ENCODE data around the gene LRP1.

LRP1 gene

DNA sequence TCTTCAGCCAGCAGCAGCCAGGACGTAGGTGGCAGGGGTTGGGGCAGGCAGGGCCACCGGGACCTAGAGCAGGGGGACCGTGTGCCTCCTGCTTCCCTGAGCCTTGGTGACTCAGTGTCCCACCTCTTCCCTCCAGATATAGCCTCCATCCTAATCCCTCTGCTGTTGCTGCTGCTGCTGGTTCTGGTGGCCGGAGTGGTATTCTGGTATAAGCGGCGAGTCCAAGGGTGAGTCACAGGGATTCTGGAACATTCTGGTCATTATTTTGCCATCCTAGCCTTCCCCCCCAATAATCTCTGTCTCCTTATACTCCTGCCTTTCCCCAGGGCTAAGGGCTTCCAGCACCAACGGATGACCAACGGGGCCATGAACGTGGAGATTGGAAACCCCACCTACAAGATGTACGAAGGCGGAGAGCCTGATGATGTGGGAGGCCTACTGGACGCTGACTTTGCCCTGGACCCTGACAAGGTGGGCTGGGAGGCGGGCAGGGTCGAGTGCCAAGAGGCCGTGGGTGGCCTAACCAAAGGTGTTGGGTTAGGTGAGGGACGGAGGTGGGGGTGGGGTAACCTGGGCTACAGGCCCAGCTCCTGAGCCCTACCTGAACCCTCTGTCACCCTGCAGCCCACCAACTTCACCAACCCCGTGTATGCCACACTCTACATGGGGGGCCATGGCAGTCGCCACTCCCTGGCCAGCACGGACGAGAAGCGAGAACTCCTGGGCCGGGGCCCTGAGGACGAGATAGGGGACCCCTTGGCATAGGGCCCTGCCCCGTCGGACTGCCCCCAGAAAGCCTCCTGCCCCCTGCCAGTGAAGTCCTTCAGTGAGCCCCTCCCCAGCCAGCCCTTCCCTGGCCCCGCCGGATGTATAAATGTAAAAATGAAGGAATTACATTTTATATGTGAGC, 83.8 kb downstream of the LRP1 start:
- no peak for DNase-seq (ENCODE audit: low read depth)

GRCh38 chr12:57212701-57213057, 84.4 kb downstream of the LRP1 start:
- no peak for DNase-seq (ENCODE audit: low read depth)

- peak; percentile 35 for DNase-seq (ENCODE audit: low read depth)
Measured at GRCh38 chr12:57213058-57213715, 84.9 kb downstream of the LRP1 start.

- no peak for DNase-seq (ENCODE audit: low read depth)
Measured at GRCh38 chr12:57213763-57214397, 85.6 kb downstream of the LRP1 start.

- no peak for DNase-seq (ENCODE audit: low read depth)
Measured at GRCh38 chr12:57214398-57214781, 86.1 kb downstream of the LRP1 start.

GRCh38 chr12:57215065-57215464, 86.8 kb downstream of the LRP1 start:
- no peak for DNase-seq (ENCODE audit: low read depth)

DNA sequence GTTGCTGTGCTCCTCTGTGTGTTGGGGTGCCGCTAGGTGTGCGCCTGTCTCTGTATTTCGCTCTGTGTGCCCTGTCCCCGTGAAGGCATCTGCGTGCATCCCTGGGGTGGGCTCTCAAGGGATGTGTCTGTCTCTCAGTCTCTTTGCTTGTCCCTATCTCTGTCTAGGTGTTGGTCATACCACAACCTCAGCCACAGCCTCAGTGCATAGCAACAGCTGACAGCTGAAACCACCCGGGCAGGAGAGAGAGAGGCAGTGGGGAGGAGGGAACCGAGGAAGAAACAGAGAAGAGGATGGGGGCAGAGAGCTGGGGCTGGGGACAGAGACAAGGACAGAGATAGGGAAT, 87.4 kb downstream of the LRP1 start:
- DNase-seq (ENCODE audit: low read depth): no peak

DNA sequence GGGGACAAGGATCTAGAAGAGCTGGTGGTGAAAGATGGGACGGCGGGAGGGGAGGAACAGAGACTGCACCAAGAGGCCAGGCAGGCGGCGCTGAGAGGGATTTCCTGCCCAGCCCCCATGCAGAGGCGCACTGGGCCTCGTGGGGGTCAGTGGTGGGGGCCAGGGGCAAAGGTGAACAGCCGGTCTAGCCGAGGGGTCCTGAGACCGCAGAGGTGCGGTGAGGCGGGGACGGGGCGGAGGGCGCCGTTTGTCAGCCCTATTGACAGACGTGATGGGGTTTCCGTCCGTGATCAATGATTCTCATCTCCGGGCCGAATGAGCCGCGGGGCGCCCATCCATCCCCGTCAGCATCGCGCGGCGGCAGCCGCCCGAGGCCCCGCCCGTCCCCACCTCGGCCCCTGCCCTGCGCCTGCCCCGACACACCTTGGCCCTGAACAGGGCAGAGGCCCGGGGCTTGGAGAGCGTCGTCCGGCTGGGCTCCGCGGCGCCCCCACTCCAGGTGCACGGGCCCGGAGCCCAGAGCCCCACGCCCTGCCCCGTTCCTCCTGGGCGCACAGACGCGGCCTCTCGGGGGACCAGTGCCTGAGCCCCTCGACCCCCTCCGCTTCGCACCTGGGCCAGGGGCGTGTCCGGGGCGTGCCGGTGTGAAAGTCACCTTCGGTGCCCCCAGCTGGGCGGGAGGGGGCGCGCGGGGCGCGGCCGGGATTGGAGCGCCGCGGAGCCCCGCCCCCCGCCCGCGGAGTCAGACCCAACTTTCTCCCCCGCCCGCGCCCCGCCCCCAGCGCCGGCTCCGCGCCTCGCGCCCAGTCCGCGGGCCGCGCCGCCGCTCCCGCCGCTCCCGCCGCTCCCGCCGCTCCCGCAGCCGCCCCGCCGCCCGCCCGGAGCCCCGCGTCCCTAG, 88.0 kb downstream of the LRP1 start, which contains the start of gene NXPH4:
NXPH4 (plus strand) TSS at position 781 of the 898 bp plus-strand sequence. CDS start 176 bp downstream, outside the sequence.
- no peak for DNase-seq (ENCODE audit: low read depth)

- DNase-seq (ENCODE audit: low read depth): no peak
Measured at GRCh38 chr12:57216921-57217879, 88.9 kb downstream of the LRP1 start.

GRCh38 chr12:57218030-57218853, 90.0 kb downstream of the LRP1 start:
- DNase-seq (ENCODE audit: low read depth): no peak

DNA sequence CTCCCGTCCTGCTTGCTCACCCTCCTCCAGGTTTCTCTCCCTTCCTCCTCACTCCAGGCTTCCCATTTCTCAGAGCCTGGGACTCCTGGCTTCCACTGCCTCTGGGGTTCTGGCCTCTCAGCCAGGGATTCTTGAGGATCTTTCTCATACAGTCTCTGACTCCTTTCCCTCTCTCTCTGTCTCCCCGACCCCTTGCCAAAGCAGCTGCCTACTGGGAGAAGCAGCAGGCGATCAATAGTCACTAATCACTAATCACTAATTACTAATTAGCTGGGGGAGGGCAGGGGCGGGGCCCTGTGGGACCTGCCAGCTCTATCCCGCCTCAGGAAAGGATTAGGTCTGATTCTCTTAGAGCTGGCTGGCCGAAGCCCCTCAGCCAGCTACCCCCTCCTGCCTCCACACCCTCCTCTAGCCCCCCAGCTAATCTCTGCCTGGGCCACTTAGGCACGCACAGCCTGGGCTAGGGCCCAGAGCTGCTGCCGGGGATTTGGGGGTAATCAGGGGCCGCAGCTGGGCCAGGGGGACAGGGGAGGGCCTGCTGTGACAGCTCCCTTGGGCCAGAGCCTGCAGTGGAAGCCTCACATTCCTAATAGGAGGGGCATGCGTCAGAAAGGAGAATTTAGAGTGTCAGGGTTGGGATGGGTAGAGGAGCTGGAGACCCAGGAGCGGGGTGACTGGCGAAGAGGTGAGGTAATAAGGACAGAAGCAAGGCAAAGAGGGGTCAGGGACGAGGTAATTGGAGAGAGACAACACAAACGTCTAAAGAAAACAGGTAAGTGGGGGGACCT, 91.1 kb downstream of the LRP1 start:
- DNase-seq (ENCODE audit: low read depth): no peak

- DNase-seq (ENCODE audit: low read depth): no peak
Measured at GRCh38 chr12:57219993-57220754, 91.9 kb downstream of the LRP1 start.

DNA sequence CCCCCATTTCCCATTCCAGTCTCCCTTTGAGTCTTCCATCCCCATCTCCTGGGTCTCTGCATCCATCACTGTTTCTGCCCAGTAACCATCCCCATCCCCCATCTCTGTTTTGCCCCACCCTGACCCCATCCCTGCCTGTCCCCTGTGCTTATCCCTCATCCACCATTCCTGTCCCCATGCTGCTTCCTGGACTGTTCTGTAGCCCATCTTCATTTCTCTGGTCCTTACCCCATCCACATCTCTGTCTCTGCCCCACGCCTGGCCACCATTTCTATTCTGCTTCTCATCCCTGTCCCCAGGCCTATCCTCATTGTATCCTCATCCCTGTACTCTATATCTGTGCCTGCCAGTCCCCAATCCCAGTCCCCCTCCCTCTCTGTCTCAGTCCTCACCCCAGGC, 92.5 kb downstream of the LRP1 start:
- DNase-seq (ENCODE audit: low read depth): no peak

DNA sequence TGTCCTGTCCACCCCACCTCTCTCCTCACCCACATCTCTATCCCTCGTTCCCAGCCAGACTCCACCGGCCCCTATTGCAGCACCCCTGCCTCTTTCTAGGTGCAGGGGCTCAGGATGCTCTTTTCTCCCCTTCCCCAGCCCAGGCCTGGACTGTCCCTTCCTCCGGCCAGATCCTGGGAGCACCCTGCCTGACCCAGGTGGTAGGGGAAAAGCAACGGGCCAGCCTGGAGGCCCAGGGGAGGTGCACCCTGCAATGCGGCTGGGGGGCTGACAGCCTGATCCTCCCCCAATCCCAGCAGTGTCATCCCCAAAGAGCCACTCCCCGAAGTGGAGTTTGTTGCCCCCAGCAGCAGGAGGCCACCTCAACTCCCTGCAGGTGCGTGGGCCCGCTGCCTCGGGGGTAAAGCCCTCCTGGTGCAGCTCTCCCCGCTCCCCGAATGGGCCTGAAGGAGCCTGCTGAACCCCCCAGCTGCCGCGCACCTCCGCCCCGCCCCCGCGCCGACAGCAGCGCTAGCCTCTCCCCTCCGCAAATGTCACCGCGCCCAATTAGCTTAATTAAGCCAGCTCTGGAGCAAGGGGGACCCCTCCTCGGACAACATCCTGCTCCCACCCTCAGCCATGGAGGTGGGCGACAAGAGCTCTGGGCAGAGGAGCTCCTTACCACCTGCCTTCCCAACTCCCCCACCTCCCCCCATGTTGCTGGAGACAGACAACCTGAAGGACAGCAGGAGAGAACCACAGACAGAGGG, 93.1 kb downstream of the LRP1 start:
- DNase-seq (ENCODE audit: low read depth): no peak

DNA sequence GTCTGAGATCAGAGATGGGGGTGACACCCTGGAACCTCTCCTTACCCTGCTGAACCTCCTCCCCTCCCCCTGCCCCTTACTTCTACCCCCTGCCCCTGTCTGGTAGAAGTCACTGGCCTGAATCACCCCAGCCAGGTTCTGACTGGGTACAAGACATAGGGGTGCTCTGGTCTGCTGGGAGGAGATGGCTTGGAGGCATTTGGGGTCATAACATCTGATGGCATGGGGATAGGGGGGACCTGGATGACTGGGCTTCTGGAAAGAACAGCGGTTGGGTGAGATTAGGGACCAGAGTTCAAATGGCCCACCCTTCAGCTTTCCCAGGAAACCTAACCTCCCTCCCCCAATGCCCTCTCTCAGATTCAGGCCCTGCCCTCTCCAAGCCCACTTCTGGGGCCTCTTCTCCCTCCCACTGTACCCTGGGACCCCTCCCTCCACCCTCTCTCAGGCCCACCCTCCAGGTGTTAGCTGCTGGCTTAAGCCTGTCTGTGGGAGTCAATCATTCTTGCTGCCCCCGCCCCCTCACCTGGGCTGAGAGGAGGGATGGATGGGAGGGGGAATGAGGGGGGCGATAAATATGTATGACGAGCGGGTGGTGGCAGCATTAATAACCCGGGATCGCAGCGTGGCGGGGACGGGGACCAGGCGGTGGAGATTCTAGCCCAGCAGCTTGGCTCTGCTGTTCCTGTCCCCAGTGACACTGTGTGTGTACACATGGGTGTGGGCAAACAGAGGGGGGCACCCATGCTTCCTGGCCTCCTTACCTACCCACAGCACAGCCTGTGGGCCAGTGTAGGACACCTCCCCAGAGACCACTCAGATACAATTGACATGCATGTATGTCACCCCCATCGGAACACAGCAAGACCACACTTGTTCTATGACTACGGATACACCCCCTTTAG, 94.3 kb downstream of the LRP1 start:
- no peak for DNase-seq (ENCODE audit: low read depth)

All from GM04503 (cell line).